Measurements from ENCODE around the gene BRME1.

DNA sequence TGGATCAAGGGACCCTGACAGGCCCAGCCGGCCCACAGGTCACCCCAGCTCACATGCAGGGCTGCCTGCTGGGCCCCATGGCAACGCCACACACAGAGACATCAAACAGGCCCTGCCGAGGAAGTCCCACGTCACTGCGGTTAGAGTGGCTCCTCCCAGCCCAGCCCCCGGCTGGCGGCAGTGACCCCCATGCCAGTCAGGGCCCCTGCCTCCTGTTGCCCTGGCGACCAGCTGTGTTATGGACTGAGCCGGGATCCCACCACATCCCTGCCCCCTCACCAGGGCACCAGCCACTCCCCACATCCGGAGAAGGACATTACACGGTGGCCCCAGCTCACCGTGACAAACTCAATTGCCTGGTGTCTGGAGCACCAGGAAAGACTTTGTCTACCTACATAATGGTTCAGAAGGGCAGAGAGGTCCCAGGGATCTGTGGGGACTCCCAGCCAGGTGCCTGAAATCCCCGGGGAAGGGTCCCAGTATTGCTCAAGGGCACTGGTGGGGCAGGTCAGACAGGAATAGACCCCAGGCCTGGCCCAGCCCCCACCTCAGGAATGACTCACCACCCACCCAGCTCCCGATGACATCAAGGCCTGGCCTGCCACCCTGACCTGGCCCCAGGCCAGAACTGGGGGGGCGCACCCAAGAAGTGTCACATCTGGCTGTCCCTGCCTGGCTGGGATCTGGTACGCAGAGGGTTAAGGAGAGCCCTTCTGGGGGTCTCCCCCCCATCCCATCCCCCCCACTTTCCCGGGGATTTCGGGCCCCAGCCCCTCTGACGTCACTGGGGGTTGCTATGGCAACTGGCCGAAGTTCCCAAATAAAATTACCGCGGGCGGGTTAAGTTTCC is 59.1 kb downstream of the BRME1 start:
- TF ChIP-seq, protein P1, sequence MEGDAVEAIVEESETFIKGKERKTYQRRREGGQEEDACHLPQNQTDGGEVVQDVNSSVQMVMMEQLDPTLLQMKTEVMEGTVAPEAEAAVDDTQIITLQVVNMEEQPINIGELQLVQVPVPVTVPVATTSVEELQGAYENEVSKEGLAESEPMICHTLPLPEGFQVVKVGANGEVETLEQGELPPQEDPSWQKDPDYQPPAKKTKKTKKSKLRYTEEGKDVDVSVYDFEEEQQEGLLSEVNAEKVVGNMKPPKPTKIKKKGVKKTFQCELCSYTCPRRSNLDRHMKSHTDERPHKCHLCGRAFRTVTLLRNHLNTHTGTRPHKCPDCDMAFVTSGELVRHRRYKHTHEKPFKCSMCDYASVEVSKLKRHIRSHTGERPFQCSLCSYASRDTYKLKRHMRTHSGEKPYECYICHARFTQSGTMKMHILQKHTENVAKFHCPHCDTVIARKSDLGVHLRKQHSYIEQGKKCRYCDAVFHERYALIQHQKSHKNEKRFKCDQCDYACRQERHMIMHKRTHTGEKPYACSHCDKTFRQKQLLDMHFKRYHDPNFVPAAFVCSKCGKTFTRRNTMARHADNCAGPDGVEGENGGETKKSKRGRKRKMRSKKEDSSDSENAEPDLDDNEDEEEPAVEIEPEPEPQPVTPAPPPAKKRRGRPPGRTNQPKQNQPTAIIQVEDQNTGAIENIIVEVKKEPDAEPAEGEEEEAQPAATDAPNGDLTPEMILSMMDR (IDR thresholded peaks at IDR 0.05), result no peak
- no peak for TF ChIP-seq POLR2A (IDR thresholded peaks at IDR 0.05)
